Right lung (tissue), 5 donors: ENCODE results near the gene DDX46. TPM values are rescaled to one million over a fixed set of nuclear protein-coding genes. Genes with fewer than 3 reads are reported as not detected.

Experiments
- DNase-seq, 2 donors: peaks; one replicate each; pipeline ENCODE4 v3.0.0-alpha.2; 2013
- polyA plus RNA-seq, 5 donors: library from polyadenylated mRNA; unstranded; fragments of 120-200 nt; gene quantifications; one replicate each; pipeline versions ENCODE4 v1.2.1 to v1.2.3, GENCODE V29; 2013; ENCODE audit warnings: inconsistent platforms in 1 of 5, low replicate concordance in 1 of 5; ENCODE audit not compliant: insufficient read length in 5 of 5, insufficient read depth in 1 of 5

Gene DDX46
- polyA plus RNA-seq, 5 donors: 56.6 to 104 (median 94.5) TPM

DNA sequence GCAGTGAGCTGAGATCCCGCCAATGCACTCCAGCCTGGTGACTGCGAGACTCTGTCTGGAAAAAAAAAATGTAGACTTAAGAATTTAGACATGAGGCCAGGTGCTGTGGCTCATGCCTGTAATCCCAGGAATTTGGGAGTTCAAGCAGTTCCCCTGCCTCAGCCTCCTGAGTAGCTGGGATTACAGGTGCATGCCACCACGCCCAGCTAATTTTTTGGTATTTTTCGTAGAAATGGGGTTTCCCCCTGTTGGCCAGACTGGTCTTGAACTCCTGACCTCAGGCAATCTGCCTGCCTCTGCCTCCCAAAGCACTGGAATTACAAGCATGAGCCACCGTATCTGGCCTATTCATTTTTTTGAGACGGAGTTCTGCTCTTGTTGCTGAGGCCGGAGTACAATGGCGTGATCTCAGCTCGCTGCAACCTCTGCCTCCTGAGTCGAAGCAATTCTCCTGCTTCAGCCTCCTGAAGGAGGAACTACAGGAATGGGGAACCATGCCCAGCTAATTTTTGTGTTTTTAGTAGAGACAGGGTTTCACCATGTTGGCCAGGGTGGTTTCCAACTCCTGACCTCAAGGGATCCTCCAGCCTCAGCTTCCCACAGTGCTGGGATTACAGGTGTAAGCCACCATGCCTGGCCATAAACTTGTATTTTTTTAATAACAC lies 14.0 kb downstream of the DDX46 start:
- DNase-seq: no peak

DNA sequence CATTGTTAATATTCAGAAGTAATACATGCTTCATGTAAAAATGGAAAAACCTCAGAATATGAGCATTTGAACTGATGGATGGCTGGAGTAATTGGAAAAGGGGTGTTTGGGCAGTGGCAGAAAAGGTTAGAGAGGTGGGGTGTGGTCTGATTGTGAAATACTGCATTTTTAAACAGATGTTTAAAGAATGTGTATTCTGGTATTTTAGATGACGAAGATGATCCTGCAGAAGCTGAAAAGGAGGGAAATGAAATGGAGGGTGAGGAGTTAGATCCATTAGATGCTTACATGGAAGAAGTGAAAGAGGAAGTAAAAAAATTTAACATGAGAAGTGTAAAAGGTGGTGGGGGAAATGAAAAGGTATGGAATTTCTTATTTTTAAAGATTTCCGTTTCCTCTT lies 18.8 kb downstream of the DDX46 start:
- no peak for DNase-seq

DNA sequence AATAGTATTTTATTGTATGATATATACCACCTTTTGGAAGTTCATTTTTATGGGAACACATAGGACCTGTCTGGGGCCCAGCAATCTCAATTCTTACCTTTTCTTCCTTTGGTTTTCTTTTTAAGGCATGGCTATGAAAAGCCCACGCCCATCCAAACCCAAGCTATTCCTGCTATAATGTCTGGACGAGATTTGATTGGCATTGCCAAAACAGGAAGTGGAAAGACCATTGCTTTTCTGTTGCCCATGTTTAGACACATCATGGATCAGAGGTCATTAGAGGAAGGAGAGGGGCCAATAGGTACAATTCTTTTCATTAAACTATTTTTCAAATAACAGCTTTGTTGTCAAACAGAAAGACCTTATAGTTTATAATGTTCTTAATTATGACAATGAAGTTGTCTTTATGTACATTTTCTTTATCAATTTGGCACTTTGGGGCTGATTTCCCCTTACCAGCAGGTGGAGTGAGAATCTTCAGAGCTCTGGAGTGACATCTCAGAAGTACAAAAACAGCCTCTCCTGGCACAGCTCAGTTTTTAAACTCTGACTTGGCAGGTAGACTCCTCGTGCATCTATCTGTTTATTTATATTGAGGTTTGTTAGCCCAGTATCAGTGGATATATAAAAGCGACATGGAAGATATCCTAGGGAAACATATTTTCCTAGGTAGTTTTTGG lies 25.8 kb downstream of the DDX46 start:
- no peak for DNase-seq

DNA sequence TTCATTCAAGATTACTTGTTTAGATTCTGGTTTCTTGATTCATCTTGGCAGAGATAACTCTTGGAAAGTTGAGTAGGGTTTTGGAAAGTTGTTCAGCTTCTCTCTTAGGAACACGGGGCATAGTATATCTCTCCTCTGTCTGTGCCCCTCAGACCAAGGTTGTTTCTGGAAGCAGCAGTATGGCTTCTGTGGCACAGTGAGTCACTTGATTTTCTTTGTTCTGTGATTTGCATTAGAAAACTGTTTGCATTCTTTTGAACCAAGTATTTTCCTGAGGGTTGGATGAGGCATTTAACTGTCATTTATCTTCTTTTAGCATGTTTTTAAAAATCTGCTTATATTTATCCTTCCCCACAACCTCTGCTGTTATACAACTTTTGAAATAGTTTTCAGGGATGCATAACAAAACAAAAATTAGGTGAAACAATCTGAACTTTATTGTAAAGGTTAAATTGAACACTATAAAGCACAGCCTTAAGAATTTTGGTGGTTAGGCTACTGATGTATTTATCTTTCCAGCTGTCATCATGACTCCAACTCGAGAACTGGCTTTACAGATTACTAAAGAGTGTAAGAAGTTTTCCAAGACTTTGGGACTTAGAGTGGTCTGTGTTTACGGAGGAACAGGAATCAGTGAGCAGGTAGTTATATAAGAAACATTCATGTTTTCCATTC lies 26.5 kb downstream of the DDX46 start:
- DNase-seq: no peak

DNA sequence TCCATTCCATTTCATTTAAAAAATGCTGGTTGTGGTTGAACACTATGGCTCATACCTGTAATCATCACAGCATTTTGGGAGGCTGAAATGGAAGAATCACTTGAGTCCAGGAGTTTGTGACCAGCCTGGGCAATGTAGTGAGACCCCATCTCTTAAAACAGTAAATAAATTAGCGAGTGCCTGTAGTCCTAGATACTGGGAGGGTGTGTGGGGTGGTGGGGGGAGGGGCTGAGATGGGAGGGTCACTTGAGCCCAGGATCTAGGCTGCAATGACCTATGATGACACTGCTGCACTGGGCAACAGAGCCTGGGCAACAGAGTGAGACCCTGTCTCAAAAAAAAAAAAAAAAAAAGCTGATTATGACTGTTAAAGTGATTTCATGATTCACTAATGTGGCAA lies 29.1 kb downstream of the DDX46 start:
- DNase-seq: no peak

DNA sequence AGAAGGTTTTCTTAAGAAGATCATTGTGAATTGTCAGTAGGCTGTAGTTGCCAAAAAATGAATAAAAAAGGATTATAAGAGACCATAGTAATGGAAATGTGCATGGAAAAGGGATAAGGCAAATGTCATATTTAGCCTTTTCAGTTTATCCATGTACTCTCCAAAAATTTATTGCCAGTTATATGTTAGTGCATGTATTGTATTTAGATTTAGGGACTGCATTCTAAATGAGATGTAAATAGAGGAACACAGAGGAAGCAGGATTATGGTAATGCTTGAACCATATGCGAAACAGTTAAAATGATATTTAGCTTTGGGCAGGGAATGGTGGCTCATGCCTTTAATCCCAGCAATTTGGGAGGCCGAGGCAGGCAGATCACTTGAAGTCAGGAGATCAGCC lies 33.0 kb downstream of the DDX46 start:
- no peak for DNase-seq

DNA sequence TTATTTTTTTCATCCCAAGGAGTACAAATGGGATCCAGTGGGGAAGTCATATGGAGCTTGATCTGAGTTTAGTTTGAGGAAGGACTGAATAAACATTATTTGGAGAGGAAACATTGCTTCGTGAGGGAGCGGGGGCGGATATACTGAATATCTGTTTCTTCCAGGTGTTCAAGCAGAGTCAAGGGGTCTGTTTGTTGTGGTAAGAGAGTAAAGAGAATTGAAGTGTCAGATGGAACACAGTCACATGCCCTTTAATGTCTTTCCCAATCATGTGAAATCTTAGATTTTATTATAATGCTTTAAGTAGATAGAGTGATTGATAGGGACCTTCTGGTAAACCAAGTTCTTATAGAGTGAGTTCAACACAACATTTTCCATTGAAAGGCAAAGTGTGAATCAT lies 33.7 kb downstream of the DDX46 start:
- no peak for DNase-seq

DNA sequence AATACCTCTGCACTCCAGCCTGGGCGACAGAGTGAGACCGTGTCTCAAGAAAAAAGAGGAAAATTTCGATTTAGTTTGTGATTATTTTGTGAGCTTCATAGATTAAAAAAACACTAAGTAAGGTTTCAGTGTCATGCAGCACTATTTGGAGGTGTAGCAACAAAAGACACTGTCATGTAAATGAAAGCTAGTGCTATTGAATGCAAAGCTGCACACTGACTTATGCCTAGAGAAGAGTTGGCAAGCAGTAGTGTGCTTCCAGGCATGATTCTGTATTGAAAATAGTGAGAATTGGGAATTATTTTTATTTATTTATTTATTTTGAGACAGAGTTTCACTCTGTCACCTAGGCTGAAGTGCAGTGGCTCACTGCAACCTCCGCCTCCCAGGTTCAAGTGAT lies 34.5 kb downstream of the DDX46 start:
- DNase-seq: no peak

DNA sequence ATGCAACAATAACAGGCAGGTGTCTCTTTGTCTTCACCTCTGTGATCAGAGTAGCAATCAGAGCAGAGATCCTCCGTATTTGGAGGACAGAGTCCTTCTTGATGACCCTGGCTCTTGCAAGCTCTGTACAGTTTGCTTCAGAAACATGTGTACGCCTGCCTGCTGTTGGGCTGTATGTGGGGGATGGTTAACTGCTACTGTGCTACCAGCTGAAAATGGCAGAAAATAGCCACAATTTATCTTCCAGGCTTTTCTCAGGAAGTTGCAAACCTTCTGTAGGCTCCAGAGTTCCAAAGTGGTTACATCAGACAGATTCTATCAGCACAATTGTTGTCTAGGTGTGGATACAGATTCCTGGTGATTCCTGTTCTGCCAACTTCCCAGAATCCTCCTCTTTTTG lies 35.5 kb downstream of the DDX46 start:
- DNase-seq: no peak

DNA sequence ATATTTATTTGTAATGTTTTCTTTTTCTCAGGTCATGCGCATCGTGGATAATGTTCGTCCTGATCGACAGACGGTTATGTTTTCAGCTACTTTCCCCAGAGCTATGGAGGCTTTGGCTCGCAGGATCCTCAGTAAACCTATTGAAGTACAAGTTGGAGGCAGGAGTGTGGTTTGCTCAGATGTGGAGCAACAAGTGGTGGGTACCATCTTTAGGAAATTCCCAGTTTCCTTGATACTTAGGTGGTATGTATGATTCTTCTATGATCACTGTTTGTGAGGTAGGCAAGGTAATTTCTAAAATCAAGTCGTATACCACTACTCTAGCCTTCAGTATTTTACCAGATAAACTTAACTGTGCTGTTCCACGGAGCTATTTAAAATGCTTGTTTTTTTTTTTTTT lies 36.2 kb downstream of the DDX46 start:
- DNase-seq: no peak

DNA sequence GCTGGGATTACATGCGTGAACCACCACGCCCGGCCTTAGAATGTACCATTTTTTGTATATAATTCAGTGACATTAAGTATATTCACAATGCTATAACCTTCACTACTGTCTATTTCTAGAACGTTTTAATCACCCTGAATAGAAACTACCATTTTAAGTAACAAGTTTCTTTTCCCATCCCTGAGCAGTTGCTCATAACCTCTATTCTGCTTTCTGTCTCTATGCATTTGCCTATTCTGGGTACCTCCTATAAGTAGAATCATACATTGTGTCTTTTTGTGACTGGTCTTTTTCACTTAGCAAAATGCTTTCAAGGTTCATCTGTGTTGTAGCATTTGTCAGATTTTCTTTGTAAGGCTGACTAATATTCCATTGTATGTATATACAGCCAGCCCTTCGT lies 39.9 kb downstream of the DDX46 start:
- DNase-seq: no peak

DNA sequence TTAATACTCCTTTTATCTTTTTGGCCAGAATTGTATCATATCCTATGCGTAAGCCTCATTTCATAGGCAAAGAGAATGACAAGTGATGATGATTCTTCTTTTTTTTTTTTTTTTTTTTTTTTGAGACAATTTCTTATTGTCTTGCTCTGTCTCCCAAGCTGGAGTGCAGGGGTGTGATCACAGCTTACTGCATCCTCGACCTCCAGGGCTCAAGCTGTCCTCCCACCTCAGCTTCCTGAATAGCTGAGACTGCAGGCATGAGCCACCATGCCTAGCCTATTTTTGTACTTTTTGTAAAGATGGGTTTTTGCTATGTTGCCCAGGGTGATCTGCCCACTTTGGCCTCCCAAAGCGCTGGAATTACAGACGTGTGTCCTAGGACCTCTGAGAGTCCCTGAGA lies 45.2 kb downstream of the DDX46 start:
- no peak for DNase-seq

DNA sequence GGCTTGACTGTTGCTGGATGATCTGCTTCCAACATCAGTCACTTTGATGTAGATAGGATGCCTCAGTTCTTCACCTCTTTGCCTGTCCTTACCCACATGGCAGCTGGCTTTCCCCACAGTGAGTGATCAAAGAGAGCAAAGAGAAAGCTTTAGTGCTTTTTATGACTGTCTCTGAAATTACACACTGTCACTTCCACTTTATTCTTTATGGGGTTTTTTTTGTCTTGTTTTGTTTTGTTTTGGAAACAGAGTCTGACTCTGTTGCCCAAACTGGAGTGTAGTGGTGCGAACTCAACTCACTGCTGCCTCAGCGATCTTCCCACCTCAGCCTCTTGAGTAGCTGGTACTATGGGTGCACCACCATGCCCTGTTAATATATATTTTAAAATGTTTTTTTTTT lies 54.8 kb downstream of the DDX46 start:
- DNase-seq: no peak

DNA sequence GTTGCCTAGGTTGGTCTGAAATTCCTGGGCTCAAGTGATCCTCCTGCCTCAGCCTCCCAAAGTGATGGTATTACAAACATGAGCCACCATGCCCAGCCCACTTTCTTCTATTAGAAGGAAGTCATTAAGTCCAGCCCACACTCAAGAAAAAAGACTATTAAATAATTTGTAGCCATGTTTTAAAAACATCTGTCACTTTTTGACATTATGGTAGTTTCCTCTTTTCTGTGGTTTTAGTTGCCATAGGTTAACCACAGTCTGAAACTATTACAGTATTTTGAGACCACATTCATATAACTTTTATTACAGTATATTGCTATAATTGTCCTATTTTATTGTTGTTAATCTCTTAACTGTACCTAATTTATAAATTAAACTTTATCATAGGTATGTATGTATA lies 55.2 kb downstream of the DDX46 start:
- no peak for DNase-seq

DNA sequence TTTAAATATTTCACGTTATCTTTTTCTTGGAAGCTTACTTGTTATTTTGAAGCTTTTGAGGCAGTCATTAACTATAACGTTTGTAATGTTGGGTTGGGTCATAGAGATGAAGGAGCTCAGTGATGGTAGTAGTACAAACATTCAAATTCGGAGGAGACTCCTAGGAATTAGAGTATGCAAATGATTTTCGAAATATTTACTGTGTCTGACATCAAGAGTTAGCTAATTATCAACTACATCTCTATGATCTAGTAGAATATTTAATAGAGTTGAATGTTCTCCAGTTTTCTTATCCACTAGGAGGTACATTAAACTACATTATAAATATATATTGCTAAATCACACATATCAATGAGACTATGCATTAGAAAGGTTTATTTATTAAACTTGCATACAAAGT lies 58.4 kb downstream of the DDX46 start:
- no peak for DNase-seq

DNA sequence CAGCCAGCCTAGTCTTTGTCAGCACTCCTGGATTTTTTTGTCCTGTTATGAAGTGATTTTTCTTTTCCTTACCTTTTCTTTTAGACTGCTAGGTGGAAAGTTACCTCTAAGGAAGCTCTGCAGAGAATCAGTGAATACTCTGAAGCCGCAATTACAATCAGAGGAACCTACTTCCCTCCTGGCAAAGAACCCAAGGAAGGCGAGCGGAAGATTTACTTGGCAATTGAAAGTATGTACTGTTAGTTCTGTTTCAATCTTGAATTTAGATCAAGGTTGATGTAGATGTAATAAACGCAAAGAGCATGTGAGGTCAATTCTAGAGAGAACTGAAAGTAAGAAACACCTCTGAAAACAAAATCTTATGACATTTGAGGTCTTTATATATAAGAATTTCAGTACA lies 60.2 kb downstream of the DDX46 start:
- DNase-seq: no peak

DNA sequence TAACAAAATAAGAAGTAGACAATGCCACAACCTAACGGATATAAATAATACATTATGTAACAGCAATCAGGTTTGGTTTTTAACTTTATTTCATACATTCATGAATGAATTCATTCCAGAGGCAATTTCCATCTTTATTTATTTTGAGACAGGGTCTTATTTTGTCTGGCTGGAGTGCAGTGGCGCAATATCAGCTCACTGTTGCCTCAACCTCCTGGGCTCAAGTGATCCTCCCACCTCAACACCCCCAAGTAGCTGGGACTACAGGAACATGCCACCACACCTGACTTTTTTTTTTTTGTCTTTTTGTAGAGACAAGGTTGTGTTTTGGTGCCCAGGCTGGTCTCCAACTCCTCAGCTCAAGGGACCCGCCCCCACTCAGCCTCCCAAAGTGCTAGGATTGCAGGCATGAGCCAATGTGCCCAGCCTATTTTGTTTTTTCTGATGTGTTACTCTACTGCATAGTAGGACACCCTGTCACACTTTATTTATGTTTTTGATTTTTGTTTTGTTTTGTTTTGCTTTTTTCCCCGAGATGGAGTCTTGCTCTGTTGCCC lies 60.9 kb downstream of the DDX46 start:
- no peak for DNase-seq

DNA sequence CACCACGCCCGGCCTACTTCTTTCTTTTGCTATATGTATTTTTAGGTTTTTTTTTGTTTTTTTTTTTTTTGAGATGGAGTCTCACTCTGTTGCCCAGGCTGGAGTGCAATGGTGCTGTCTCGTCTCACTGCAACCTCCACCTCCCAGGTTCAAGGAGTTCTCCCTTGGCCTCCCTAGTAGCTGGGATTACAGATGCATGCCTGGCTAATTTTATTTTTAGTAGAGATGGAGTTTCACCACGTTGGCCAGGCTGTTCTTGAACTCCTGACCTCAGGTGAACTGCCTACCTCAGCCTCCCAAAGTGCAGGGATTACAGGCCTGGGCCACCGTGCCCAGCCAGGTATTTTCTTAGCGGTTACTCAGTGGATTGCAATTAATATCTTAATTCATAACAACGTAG lies 63.3 kb downstream of the DDX46 start:
- no peak for DNase-seq

DNA sequence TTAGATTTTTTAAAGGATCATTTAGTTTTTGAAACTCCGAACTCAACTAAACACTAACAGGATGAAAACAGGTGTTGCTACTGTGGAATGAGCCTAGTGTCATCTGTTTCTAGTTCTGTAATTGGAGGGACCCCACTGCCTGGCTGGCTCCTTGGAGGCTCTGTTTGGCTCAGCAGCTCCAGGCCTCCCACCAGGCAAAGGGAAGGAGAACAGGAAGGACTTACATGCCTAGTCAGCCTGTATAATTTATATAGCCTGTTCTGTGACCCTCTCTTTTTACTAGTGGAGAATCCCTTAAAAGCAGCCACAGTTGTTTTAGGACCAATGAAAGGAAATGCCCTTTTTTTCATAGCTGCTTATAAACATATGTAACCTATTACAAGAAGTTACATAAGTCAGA lies 66.1 kb downstream of the DDX46 start:
- no peak for DNase-seq

DNA sequence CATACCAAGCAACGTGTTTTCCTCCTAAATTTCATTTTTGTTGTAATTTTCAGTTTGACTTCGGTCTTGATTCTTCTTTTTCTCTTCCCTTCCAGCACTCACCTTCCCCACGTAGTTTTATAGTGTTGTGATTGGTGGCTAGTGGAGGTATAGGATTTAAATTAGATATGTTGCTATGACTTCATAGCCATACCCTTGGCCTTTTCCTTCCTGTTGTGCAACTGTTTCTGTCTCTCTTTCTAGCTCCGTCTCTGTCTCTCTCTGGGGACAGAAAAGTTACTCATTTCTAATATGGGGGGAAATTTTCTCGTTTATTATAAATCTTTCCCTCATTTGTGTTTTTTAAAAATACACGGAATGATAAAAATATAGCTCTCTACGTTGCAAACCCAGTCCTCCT lies 66.6 kb downstream of the DDX46 start:
- DNase-seq: no peak

DNA sequence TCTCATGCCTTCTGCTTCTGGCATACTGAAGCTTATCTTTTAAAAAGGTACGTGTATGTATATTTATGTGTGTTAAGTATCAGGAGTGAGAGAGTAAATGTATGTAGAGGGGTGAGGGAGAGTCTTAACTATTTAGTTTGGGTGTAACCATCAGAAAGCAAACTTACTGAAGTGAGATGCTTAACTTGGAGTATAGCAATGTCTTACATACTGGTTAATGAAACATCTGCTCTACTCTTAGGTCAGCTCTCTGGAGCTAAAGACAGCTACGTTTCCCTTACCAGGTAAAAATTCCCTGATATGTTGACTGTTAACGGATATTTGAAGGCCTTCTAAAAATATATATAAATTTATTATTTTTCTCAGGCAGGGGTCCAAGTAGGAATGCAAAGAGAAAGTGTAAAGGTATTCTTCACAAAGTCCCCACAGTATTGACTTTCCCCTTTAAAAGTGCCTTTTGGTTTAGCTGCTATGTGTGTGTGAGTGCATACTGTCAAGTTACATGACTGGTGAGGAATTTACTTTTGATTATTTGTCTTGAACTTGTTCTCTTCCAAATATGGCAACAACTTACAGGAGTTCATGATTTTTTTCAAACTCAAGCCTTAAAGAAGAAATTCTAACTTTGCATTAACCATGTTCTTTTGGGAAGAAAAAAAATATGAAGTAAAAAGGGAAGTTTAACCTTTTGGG lies 74.9 kb downstream of the DDX46 start:
- no peak for DNase-seq

DNA sequence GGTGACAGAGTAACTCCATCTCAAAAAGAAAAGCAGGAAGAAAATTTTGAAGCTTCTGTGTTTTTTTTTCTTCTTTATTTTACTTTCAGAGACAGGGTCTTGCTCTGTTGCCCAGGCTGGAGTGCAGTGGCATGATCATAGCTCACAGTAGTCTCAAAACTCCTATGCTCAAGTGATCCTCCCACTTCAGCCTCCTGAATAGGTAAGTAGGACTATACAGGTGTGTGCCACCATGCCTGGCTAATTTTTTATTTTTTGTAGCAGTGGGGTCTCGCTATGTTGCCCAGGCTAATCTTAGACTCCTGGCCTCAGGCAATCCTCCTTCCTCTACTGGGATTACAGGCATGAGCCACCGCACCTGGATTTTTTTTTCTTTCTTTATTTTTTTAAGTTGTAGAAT lies 77.0 kb downstream of the DDX46 start:
- no peak for DNase-seq
